Testis (tissue), 3 donors: Measurements from ENCODE around the gene PKD2L2. TPM values are rescaled to one million over a fixed set of nuclear protein-coding genes. Genes with fewer than 3 reads are reported as not detected.
"Not testable (repeated sequence)": the region's sequence is repeated elsewhere in the genome, so short reads cannot be mapped to it uniquely, and the experiment has no call there.

Source experiments
- DNase-seq: peaks from one replicate; pipeline ENCODE4 v3.0.0-alpha.2; 2019
- H3K27ac ChIP-seq, 2 donors: fragments of 200-600 bp; sonication (generic); one replicate each; pipeline ENCODE4 v1.5.1; 2019
- H3K27me3 ChIP-seq: fragments of 200-600 bp; sonication (generic); one replicate; pipeline ENCODE4 v1.5.1; 2019
- H3K36me3 ChIP-seq: fragments of 200-600 bp; sonication (generic); one replicate; pipeline ENCODE4 v1.5.1; 2017; ENCODE audit warnings: low read depth; ENCODE audit errors: missing control alignments
- H3K4me1 ChIP-seq: fragments of 200-600 bp; sonication (generic); one replicate; pipeline ENCODE4 v1.5.1; 2019
- H3K4me3 ChIP-seq, 2 donors: fragments of 200-600 bp; sonication (generic); one replicate each; pipeline ENCODE4 v1.5.1; 2017 to 2019
- H3K9me3 ChIP-seq: fragments of 200-600 bp; sonication (generic); one replicate; pipeline ENCODE4 v1.5.1; 2017
- CTCF ChIP-seq, 3 experiments: fragments of 450-650 bp in 2 of 3; fragments of 200-600 bp in 1 of 3; sonication (generic) in 1 of 3; IDR thresholded peaks; one replicate each; pipeline ENCODE4 v1.5.1; 2016 to 2019; ENCODE audit warnings: antibody characterized with exemption in 3 of 3, mild to moderate bottlenecking in 2 of 3, moderate library complexity in 1 of 3
- POLR2A ChIP-seq: fragments of 450-650 bp; IDR thresholded peaks from one replicate; pipeline ENCODE4 v1.6.1; 2017; ENCODE audit warnings: antibody characterized with exemption, mild to moderate bottlenecking, moderate library complexity
- WGBS, 2 donors: methylation state at CpG; one replicate each; pipeline ENCODE4 v1.1.5; 2018; 5-methylcytosine and 5-hydroxymethylcytosine counted together
- intact Hi-C: fragments of 100-400 bp; cut with DNase I; formaldehyde crosslinking; loops from one replicate; pipeline ENCODE4 v1.15.1; 2023; ENCODE audit warnings: low total_unique reads
- polyA plus RNA-seq: library from polyadenylated mRNA; stranded (reverse); fragments of 350-450 nt; fragmentation: Illumina TruSeq; extraction: RNeasy Lipid Tissue Mini Kit (QIAGEN cat#74804); gene quantifications from one replicate; pipeline ENCODE4 v1.2.3, GENCODE V29; 2014; ENCODE audit warnings: low read depth, low replicate concordance; ENCODE audit not compliant: insufficient read depth
- total RNA-seq, 2 donors: library from RNA; depleted of rRNA; stranded (reverse); fragments of >200 nt; gene quantifications; one replicate each; pipeline ENCODE4 v1.2.3, GENCODE V29; 2016

PKD2L2 gene
- total and polyA plus RNA-seq, 3 donors from 2014 or later = 2.0 to 23.4 (median 7.4) TPM

DNA sequence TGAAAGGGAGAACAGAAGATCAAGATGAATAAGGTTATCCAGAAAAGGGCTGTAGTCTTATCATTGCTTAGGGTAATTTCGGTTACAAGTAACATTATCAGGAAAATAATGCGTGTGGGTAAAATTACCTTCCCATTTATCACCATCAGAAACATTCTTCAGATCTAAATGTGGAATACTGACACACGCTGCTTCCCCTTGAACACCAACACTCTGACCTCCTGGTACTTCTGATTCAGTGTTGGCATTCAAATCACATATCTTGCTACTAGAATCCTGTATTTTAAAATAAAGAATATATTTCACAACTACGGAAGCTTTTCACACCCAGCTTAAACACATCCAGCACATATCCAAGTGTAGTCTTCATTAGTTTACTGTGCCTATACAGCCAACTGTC lies 70.2 kb downstream of the PKD2L2 start:
- no peaks in the 10 kb centered on the region for H3K9me3 ChIP-seq
- H3K4me3 ChIP-seq = no peak overlapping the region
- WGBS, 2 donors = 72 to 89% methylated on average over 4 of the region's 4 CpGs
- H3K36me3 ChIP-seq = no peaks in the 10 kb centered on the region
- H3K27me3 ChIP-seq = no peaks in the 10 kb centered on the region
- intact Hi-C loops = no loop called here
- no peak for DNase-seq
- no peaks in the 10 kb centered on the region for H3K4me1 ChIP-seq
- no peak overlapping the region for H3K27ac ChIP-seq
- no peak for TF ChIP-seq CTCF (IDR thresholded peaks at IDR 0.05)

- no peaks in the 10 kb centered on the region for H3K36me3 ChIP-seq
- intact Hi-C loops = no loop called here
- no peak for DNase-seq
- no peak overlapping the region for H3K27ac ChIP-seq
- no peaks in the 10 kb centered on the region for H3K27me3 ChIP-seq
- 59 to 76% methylated on average over 2 of the region's 2 CpGs for WGBS, 2 donors
- TF ChIP-seq CTCF (IDR thresholded peaks at IDR 0.05) (no peak), POLR2A (no peak)
- H3K4me1 ChIP-seq = no peaks in the 10 kb centered on the region
- H3K4me3 ChIP-seq = no peak overlapping the region
- no peaks in the 10 kb centered on the region for H3K9me3 ChIP-seq
Observed at GRCh38 chr5:137960141-137960540, 70.9 kb downstream of the PKD2L2 start.

DNA sequence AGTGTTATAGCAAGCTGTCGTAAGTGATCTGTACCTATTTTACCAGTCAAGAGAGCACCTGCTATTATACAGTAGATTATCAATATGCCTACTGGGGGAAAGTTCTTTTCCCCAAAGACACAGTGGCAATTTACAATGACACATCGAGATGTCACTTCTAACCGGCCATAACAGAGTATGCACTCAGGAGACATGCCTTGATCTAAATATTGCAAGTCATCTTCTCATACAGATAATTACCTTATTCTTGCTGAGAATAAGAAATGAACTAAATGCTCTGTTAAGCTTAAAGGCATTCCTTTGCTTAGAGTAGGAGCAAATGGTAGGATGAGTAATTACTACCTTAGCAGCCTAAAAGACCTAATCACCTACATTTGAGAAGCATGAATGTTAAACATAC lies 71.6 kb downstream of the PKD2L2 start:
- Histone ChIP-seq H3K4me3 (no peak overlapping the region), H3K4me1 (no peaks in the 10 kb centered on the region), H3K27ac (no peak overlapping the region), H3K36me3 (no peaks in the 10 kb centered on the region), H3K9me3 (no peaks in the 10 kb centered on the region), H3K27me3 (no peaks in the 10 kb centered on the region)
- no peak for DNase-seq
- intact Hi-C loops = no loop called here
- TF ChIP-seq POLR2A = no peak
- TF ChIP-seq CTCF (IDR thresholded peaks at IDR 0.05) = no peak
- WGBS, 2 donors = 86 to 90% methylated on average over 3 of the region's 3 CpGs

DNA sequence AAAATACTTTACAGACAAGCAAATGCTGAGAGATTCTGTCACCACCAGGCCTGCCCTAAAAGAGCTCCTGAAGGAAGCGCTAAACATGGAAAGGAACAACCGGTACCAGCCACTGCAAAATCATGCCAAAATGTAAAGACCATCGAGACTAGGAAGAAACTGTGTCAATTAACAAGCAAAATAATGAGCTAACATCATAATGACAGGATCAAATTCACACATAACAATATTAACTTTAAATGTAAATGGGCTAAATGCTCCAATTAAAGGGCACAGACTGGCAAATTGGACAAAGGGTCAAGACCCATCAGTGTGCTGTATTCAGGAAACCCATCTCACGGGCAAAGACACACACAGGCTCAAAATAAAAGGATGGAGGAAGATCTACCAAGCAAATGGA lies 81.1 kb downstream of the PKD2L2 start:
- WGBS, 2 donors = 89 to 94% methylated on average over 3 to 4 of the region's 4 CpGs
- H3K9me3 ChIP-seq, intact Hi-C loops, DNase-seq, H3K4me1 ChIP-seq, H3K36me3 ChIP-seq, H3K27ac ChIP-seq, H3K27me3 ChIP-seq, H3K4me3 ChIP-seq: not testable (repeated sequence)

GRCh38 chr5:137975208-137975607 lies 86.0 kb downstream of the PKD2L2 start:
- DNase-seq = no peak
- Histone ChIP-seq H3K4me3 (no peak overlapping the region), H3K9me3 (no peaks in the 10 kb centered on the region), H3K4me1 (no peaks in the 10 kb centered on the region), H3K27ac (no peak overlapping the region), H3K27me3 (no peaks in the 10 kb centered on the region), H3K36me3 (no peaks in the 10 kb centered on the region)
- 95 to 99% methylated on average over 3 of the region's 3 CpGs for WGBS, 2 donors
- intact Hi-C loops = no loop called here
- TF ChIP-seq POLR2A = no peak
- TF ChIP-seq CTCF (IDR thresholded peaks at IDR 0.05) = no peak
